Muscle layer of colon (tissue), 2 donors: ENCODE results near the gene ZMIZ1.

Experiments
- H3K27ac ChIP-seq: one replicate; pipeline ENCODE4 v1.7.0; 2013; ENCODE audit warnings: low read depth, mild to moderate bottlenecking, low read length, moderate library complexity
- H3K27me3 ChIP-seq, 2 donors: one replicate each; pipeline ENCODE4 v1.7.0; 2013; ENCODE audit warnings: low read length in 2 of 2, mild to moderate bottlenecking in 2 of 2; ENCODE audit not compliant: insufficient read depth in 2 of 2, control insufficient read depth in 1 of 2
- H3K36me3 ChIP-seq: one replicate; pipeline ENCODE4 v1.7.0; 2013; ENCODE audit warnings: mild to moderate bottlenecking, low read length; ENCODE audit not compliant: insufficient read depth
- H3K4me1 ChIP-seq: one replicate; pipeline ENCODE4 v1.7.0; 2013; ENCODE audit warnings: mild to moderate bottlenecking, low read length; ENCODE audit not compliant: insufficient read depth
- H3K4me3 ChIP-seq, 2 donors: one replicate each; pipeline ENCODE4 v1.7.0; 2013; ENCODE audit warnings: low read length in 2 of 2, low read depth in 1 of 2, mild to moderate bottlenecking in 1 of 2, moderate library complexity in 1 of 2
- H3K9ac ChIP-seq: one replicate; pipeline ENCODE4 v1.7.0; 2013; ENCODE audit warnings: low read length
- H3K9me3 ChIP-seq: one replicate; pipeline ENCODE4 v1.7.0; 2013; ENCODE audit warnings: mild to moderate bottlenecking, low read length
- donor health status: abdominal sarcoma.
- donor health status: Adenocarcinoma of cecum.

ZMIZ1 gene

DNA sequence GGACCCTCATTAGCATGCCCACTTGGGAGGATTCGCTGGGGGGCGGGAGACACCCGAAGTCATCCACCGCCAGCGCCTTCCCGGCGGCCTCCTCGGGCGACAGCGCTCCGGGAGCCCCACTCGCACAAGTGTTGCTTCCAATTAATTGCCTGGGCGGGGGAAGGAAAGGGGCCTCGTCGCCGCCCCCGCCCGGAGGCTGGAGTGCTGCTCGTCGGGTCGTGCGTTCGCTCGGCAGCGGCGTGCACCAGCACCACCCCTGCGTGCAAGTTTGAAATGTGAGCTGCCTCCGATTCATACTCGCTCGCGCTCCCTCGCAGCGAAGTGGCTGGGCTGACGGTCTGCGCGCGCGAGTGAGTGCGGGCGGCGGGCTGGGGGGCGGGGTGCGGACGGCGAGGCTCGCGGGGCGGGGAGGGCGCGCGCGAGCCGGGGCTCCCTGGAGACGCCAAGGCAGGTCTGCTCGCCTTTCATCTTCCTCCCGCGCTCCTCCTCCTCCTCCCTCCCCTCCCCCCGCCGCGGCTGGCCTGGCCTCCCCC is 173.9 kb downstream of the ZMIZ1 start:
- Histone ChIP-seq H3K27me3 (no peaks in the 10 kb centered on the region), H3K27ac (peak overlapping the region; percentile 72), H3K9ac (no peak overlapping the region), H3K9me3 (no peaks in the 10 kb centered on the region), H3K4me1 (peaks cover 81% of the 10 kb centered on the region), H3K4me3 (peak overlapping the region; percentile 18 to 44), H3K36me3 (no peaks in the 10 kb centered on the region)

DNA sequence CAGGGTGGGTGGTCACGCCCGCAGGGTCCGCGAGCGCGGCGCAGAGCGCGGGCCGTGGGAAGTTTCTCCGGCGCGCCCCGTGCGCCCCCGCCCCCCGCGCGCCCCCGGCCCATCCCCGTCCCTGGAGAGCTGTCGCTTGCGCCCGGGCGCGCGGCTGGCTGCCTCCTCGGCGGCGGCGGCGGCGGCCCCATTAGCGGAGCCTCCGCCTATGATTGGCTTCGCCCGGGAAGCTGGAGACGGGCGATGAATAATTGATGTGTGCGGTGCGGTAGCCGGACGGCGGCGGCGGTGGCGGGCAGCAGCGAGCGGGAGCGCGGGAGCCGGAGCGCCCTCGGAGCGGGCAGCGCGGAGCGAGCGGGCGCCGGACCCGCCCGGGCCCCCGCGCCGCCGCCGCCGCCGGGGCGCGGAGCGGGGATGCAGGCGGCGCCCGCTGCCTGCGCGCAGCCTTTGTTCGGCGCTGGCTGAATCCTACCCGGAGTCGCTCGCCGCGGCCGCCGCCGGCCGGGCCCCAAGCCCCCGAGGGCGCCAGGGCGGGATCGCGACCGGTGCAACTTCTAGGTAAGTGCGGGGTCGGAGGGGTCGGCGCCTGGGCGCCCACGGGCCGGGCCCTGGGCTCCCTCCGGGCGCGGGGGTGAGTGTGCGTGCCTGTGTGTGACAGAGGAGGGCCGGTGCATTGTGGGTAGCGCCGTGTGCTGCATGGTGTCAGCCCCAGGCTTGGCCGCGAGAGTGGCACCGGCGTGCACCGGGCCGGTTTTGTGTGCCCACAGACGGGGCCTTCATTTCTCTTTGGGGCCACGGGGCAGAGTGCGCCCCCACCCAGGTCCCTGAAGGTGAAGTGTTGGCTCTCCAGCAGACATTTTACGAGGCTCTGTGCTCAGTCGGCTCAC is 174.7 kb downstream of the ZMIZ1 start:
- Histone ChIP-seq H3K9ac (peak overlapping the region; percentile 52), H3K27ac (peak overlapping the region; percentile 90), H3K9me3 (no peaks in the 10 kb centered on the region), H3K27me3 (no peaks in the 10 kb centered on the region), H3K36me3 (no peaks in the 10 kb centered on the region), H3K4me1 (peaks cover 81% of the 10 kb centered on the region), H3K4me3 (peak overlapping the region; percentile 18 to 54)

DNA sequence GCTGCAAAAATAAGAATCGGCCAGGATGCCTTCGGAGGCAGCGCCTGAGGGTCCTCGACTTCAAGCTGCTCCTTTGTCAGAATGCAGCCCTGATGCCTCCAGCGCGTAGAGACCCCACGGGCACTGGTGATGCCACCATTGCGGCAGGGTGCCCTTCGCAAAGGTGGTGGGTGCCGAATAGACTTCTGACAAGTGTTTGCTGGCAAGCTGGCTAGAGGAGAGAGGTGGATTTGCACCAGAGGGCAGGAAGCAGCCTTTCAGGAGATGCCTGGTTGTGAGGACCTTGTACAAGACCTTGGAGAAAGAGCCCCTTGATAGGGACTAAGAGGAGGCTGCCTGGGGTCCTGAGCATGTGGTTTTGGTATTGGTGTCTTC is 175.3 kb downstream of the ZMIZ1 start:
- H3K27me3 ChIP-seq: no peaks in the 10 kb centered on the region
- peak overlapping the region; percentile 90 for H3K27ac ChIP-seq
- peak overlapping the region; percentile 52 for H3K9ac ChIP-seq
- H3K36me3 ChIP-seq: no peaks in the 10 kb centered on the region
- H3K4me1 ChIP-seq: peaks cover 81% of the 10 kb centered on the region
- H3K9me3 ChIP-seq: no peaks in the 10 kb centered on the region
- H3K4me3 ChIP-seq: peak overlapping the region; percentile 9 to 54

DNA sequence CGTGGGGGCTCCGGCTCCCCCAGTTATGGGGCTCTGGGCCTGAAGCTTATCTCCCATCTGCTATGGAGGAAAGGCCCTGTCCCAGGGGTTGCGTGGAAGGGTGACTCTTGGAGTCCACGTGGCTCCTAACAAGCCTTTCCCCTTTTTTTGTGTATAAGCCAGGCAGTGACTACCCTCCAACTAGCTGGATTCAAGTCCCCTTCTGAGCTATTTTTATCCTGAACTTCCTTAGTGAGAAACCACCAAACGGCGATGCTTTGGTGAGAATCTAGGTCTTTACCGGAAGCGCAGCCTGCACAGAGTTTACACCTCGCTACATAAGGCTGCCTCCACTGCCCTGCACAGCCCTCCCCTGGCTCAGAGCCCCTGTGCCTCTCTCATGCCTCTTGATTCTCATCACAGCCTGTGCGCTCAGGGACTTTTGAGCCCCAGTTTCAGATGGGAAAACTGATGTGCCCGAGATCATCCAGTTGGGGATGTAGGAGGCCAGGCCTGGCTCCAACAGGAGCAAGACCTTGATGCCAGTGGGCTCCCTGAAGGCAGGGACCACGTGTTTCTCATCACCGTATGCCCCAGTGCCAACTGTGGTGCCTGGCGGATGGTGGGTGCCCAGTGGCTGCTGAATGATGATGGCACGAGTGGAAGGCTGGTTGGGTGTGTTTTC is 176.2 kb downstream of the ZMIZ1 start:
- H3K27ac ChIP-seq: peak overlapping the region; percentile 90
- peaks cover 83% of the 10 kb centered on the region for H3K4me1 ChIP-seq
- H3K36me3 ChIP-seq: no peaks in the 10 kb centered on the region
- no peaks in the 10 kb centered on the region for H3K9me3 ChIP-seq
- H3K4me3 ChIP-seq: peak overlapping the region in 1 of 2 donors; percentile 54
- no peaks in the 10 kb centered on the region for H3K27me3 ChIP-seq
- H3K9ac ChIP-seq: peak overlapping the region; percentile 52

DNA sequence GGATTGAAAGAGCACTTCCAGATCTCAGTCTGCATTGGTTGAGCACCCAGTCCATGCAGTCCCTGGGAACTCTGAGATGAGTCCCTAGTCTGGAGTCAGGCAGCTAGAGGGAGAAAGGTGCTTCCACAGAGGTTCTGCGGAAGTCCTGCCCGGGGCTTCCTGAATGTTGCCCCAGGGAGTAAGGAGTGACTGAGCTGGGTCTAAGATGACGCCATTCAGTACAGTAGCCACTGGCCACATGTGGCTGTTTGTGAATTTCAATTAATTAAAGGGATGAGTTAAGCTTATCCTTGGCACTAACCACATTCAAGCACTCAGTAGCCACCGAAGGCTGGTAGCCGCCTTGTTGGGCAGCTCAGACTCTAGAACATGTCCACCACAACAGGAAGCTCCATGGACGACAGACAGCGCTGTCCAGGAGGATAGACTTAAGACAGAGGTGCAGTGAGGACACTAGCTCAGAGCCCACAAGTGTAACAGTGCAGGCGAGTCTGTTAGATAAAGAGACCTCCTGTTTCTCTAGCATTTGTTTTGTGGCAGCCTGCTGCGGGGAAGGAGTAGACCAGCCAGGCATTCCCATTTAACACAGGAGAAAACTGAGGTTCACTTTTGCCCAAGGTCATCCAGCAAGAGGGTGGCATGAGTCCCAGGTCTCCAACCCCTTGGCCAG is 176.9 kb downstream of the ZMIZ1 start:
- H3K4me1 ChIP-seq: peaks cover 84% of the 10 kb centered on the region
- H3K9ac ChIP-seq: peak overlapping the region; percentile 7

DNA sequence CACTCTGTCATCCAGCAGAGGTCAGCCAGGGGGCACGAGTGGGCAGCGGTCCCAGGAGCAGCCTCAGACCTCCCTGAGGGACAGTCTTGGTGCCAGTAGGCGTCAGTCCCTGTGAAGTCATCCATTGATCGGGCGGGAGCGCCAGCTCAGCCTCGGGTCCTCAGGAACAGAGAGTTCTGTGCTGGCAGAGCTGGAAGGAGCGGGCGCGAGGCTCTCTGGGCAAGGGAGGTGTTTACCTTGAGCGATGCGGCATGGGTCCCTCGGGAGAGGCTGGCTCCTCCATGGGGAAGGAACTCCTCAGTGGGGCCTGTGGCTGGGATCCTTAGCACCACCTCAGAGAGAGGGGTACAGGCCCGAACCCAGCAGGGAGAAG is 177.4 kb downstream of the ZMIZ1 start:
- Histone ChIP-seq H3K36me3 (no peaks in the 10 kb centered on the region), H3K9ac (peak overlapping the region; percentile 61), H3K4me1 (peaks cover 84% of the 10 kb centered on the region), H3K27ac (peak overlapping the region; percentile 90), H3K4me3 (peak overlapping the region in 1 of 2 donors; percentile 8), H3K27me3 (no peaks in the 10 kb centered on the region), H3K9me3 (no peaks in the 10 kb centered on the region)

More for the DNA sequence above, 176.9 kb downstream of the ZMIZ1 start:
- H3K36me3 ChIP-seq: no peaks in the 10 kb centered on the region
- peak overlapping the region in 1 of 2 donors; percentile 54 for H3K4me3 ChIP-seq
- H3K27ac ChIP-seq: peak overlapping the region; percentile 90
- no peaks in the 10 kb centered on the region for H3K27me3 ChIP-seq
- H3K9me3 ChIP-seq: no peaks in the 10 kb centered on the region

DNA sequence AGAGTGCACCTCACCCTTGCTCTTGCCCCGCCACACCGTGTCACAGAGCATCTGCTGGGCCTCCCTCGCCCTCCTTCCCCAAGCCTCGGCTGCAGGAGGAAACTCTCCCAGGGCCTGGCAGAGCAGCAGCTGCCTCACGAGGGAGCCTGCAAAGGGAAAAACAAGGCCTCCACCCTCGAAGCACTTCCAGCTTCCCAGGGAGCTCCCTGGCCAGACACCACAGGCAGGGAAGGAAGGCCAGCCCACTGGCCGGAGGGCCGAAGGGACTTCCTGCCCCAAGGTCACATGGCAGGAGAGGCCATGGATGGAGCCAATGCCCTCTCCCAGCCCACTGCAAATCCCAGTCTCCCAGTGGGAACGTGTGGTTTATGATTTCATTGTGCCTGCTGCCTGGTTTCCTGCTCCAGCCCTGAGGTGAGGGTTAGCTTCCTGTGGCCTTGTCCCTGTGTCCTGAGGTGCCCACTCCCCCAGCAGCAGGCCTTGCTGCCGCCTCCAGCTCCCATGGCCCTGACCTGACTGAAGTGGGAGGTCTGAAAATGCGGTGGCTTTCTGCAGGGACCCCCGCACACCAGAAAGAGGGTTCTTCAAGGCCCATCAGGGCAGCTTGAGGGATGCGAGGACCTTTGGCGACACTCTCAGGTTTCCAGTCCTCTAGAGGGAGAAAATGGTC is 178.0 kb downstream of the ZMIZ1 start:
- no peaks in the 10 kb centered on the region for H3K36me3 ChIP-seq
- H3K9ac ChIP-seq: peak overlapping the region; percentile 61
- H3K27me3 ChIP-seq: no peaks in the 10 kb centered on the region
- H3K9me3 ChIP-seq: no peaks in the 10 kb centered on the region
- peak overlapping the region; percentile 90 for H3K27ac ChIP-seq
- H3K4me3 ChIP-seq: peak overlapping the region in 1 of 2 donors; percentile 8
- H3K4me1 ChIP-seq: peaks cover 84% of the 10 kb centered on the region

DNA sequence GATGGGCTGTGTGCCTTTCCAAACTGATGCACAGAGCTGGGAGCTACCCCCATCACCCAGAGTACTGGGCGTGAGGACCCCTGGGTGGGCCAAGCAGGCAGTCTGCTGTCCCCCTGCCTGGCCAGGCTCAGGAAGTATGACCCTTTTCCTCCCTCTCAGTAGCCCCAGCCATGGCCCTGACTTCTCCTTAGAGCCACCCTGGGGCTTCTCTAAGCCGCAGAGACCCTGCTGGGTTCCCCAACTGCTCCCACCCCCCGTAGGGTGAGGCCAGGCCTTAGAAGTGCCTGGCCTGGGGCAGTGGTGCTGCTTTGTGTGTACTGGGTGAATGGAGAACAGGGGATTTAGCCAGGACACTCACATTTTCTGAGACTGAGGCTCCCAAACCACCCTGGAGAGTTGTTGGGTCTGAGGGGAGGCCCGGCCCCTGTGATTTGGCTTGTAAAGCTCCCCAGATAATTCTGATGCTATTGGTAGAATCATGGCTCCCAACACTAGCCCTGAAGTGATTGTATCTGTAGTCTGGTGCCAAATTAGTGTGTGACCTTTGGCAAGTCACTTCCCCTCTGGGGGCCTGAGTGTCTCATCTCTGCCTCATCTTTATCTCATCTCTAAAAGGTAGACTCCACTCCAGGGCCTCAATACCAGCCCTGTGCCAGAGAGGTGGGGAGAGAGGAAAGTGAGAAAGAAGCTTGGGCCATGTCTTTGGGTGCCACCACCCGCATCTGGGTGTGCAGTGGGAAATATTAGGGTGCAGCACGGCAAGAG is 178.8 kb downstream of the ZMIZ1 start:
- H3K27ac ChIP-seq: peak overlapping the region; percentile 90
- peaks cover 83% of the 10 kb centered on the region for H3K4me1 ChIP-seq
- H3K9ac ChIP-seq: peak overlapping the region; percentile 61
- H3K9me3 ChIP-seq: no peaks in the 10 kb centered on the region
- no peak overlapping the region for H3K4me3 ChIP-seq
- peaks cover 4% of the 10 kb centered on the region for H3K36me3 ChIP-seq
- H3K27me3 ChIP-seq: no peaks in the 10 kb centered on the region

DNA sequence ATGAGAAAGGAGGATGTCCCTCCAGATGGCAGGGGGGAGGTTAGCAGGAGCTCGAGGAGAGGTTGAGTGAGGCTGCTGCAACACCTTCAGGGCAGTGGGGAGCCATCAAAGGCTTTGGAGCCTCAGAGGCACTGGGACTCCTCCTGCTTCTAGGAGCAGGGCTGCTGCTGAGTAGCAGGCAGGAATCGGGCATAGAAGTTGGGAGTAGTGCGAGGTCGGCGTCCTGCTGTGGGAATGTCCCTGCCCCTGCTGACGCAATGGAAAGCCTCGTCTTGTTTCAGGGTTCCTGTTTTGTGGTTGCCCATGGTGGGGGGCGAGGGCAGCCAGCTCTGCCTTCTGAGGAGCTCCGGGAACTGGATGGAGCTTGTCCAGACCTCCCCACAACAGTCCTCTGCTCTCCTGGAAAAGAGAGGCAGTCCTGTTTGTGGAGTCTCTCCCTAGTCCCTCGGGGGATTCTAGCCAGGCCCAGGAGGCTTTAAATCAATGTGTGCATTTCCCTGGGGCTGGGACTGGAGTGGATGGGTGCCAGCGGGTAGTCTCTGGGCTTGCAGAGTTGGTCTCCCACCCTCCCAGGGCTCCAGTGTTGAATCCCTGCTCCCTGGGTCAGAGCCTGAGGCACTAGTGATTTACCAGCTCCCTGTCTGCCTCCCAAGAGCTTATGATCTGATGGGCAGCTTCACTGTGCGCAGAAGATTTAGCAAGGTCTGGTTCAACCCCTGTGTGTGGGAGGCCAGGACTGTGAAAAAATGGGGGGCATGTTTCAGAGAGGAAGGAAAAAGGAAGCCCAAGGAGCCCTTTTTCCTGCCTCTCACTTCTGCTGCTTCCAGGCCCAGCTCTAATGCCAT is 179.8 kb downstream of the ZMIZ1 start:
- no peaks in the 10 kb centered on the region for H3K9me3 ChIP-seq
- peaks cover 4% of the 10 kb centered on the region for H3K36me3 ChIP-seq
- H3K4me1 ChIP-seq: peaks cover 93% of the 10 kb centered on the region
- H3K27me3 ChIP-seq: no peaks in the 10 kb centered on the region
- H3K27ac ChIP-seq: peak overlapping the region; percentile 90
- no peak overlapping the region for H3K4me3 ChIP-seq
- peak overlapping the region; percentile 61 for H3K9ac ChIP-seq
